GM12891 (cell line): ENCODE measurements around the gene CTNNA2.

ENCODE experiments used
- DNase-seq: peaks from one replicate; pipeline ENCODE4 v3.0.0; 2011; ENCODE audit warnings: low spot score; ENCODE audit not compliant: insufficient read length
- FAIRE-seq: peaks from 2 replicates; lab custom pipeline; 2011; peaks lifted over from hg19 to GRCh38; lab: Jason Lieb, UNC
- PAX5 ChIP-seq: IDR thresholded peaks from 2 replicates; pipeline ENCODE4 v1.6.1; 2011; ENCODE audit warnings: low read length, moderate library complexity, mild to moderate bottlenecking; ENCODE audit not compliant: insufficient read depth, severe bottlenecking
- POLR2A ChIP-seq: IDR thresholded peaks from 2 replicates; pipeline ENCODE4 v1.6.1; 2011; ENCODE audit warnings: low read depth, low read length, control low read depth
- POLR2AphosphoS5 ChIP-seq: IDR thresholded peaks from 2 replicates; pipeline ENCODE4 v1.6.1; 2011; ENCODE audit warnings: low read depth, low read length, control low read depth
- POU2F2 ChIP-seq: IDR thresholded peaks from 2 replicates; pipeline ENCODE4 v1.6.1; 2011; ENCODE audit warnings: low read depth, mild to moderate bottlenecking, control low read depth, low read length, moderate library complexity
- SPI1 ChIP-seq: IDR thresholded peaks from 2 replicates; pipeline ENCODE4 v1.6.1; 2011; ENCODE audit warnings: low read depth, low read length, control low read depth
- TAF1 ChIP-seq: IDR thresholded peaks from 2 replicates; pipeline ENCODE4 v1.6.1; 2011; ENCODE audit warnings: low read depth, low read length, control low read depth

CTNNA2 gene

GRCh38 chr2:79993144-79993543 is 480.3 kb downstream of the CTNNA2 start:
- FAIRE-seq (no peak), DNase-seq (no peak)
- TF ChIP-seq PAX5 (no peak), SPI1 (no peak), POLR2A (no peak), TAF1 (no peak), POU2F2 (no peak)

GRCh38 chr2:79994161-79994560 is 481.3 kb downstream of the CTNNA2 start:
- DNase-seq (no peak), FAIRE-seq (no peak)

DNA sequence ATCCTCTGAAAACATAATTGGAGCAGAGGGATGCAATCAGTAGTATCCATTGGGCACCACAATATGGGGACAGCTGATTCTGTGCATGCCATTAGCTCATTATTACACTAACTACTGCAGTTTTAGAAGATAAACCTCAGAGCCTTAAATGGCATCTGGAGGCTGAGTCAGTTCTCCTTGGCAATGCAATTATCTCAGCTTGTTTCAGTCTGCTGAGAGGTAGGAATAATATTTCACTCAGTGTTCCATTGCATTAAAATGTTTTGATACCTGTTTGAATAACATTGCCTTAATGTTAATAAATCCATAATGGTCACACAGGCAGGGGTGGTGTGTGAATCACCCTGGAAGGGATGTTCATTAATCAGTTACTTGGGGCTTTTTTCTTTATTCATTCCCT is 482.1 kb downstream of the CTNNA2 start:
- no peak for FAIRE-seq
- no peak for DNase-seq
- TF ChIP-seq TAF1, result no peak
- no peak for TF ChIP-seq SPI1
- no peak for TF ChIP-seq PAX5
- no peak for TF ChIP-seq POU2F2
- no peak for TF ChIP-seq POLR2AphosphoS5
- TF ChIP-seq POLR2A, result no peak

More at GRCh38 chr2:79994161-79994560, 481.3 kb downstream of the CTNNA2 start:
- TF ChIP-seq PAX5 (no peak), TAF1 (no peak), SPI1 (no peak), POLR2A (no peak), POU2F2 (no peak), POLR2AphosphoS5 (no peak)

DNA sequence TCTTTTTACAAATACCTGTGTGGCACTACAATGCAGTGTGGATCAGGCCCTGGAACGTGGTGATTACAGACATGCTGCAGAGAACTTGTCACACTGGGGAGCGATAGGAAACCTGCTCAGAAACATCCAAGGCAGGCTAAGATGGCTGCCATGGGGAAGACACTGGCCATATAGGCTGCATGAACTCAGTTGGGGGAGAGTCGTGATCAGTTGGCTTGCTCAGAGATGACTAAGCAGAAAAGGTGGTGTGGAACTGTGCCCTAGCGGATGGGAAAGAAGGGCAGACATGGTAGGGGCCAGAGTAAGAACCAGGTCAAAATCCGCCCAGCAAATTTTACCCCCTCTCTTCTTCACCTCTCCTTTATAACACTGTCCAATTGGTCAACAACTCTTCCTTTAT is 483.9 kb downstream of the CTNNA2 start:
- TF ChIP-seq PAX5 (no peak), TAF1 (no peak), POU2F2 (no peak), SPI1 (no peak), POLR2AphosphoS5 (no peak), POLR2A (no peak)
- DNase-seq (no peak), FAIRE-seq (no peak)

GRCh38 chr2:80001701-80002101 is 488.9 kb downstream of the CTNNA2 start:
- DNase-seq, result no peak
- FAIRE-seq, result no peak
- TF ChIP-seq TAF1 (no peak), SPI1 (no peak), PAX5 (no peak), POLR2AphosphoS5 (no peak), POLR2A (no peak)

GRCh38 chr2:80002112-80002511 is 489.3 kb downstream of the CTNNA2 start:
- DNase-seq, result no peak
- TF ChIP-seq TAF1 (no peak), PAX5 (no peak), POU2F2 (no peak), SPI1 (no peak)
- no peak for FAIRE-seq

GRCh38 chr2:80002568-80003157 is 489.8 kb downstream of the CTNNA2 start:
- FAIRE-seq, result no peak
- no peak for TF ChIP-seq POU2F2
- TF ChIP-seq TAF1, result no peak
- no peak for DNase-seq

- no peak for FAIRE-seq
- DNase-seq, result no peak
- TF ChIP-seq SPI1 (no peak), POLR2AphosphoS5 (no peak), POU2F2 (no peak), TAF1 (no peak), PAX5 (no peak), POLR2A (no peak)
These were observed 495.1 kb downstream of the CTNNA2 start for GRCh38 chr2:80007777-80008503.

DNA sequence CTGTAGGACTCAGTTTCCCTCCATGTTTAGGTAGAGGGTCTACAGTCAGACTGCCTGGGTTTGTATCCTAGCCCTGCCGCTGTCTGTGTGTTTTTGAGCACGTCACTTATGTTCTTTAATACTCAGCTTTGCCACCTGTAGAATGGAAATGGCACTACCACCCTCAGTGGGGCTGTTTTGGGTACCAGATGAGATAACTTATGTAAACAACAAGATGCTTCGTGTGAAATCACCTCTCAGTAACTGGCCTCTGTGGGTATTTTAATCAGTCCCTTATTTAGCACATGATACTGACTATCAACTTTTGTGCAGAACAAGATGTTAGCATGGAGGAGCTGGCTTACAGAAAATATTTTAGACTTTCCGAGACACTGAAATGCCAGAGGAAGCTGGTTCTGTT is 495.7 kb downstream of the CTNNA2 start:
- DNase-seq (no peak), FAIRE-seq (no peak)
- TF ChIP-seq SPI1 (no peak), TAF1 (no peak), PAX5 (no peak), POLR2AphosphoS5 (no peak), POU2F2 (no peak)

GRCh38 chr2:80009211-80009610 is 496.4 kb downstream of the CTNNA2 start:
- TF ChIP-seq POLR2A (no peak), POLR2AphosphoS5 (no peak), PAX5 (no peak), SPI1 (no peak), POU2F2 (no peak), TAF1 (no peak)
- no peak for DNase-seq
- no peak for FAIRE-seq
